NT2/D1 (cell line): ENCODE measurements around the gene SLIT3.

Experiments used
- SUZ12 ChIP-seq: IDR thresholded peaks from 2 replicates; pipeline ENCODE4 v1.6.1; 2011; ENCODE audit not compliant: insufficient read length, insufficient read depth; ENCODE audit errors: extremely low read depth
- YY1 ChIP-seq: IDR thresholded peaks from 2 replicates; pipeline ENCODE4 v1.6.1; 2011; ENCODE audit not compliant: insufficient read length, insufficient read depth
- ZNF274 ChIP-seq: IDR thresholded peaks from 2 replicates; pipeline ENCODE4 v1.6.1; 2011; ENCODE audit warnings: mild to moderate bottlenecking, low read depth, low read length

GRCh38 chr5:169003721-169004541 is 297.0 kb downstream of the SLIT3 start:
- no peak for TF ChIP-seq SUZ12
- TF ChIP-seq YY1, result no peak
- no peak for TF ChIP-seq ZNF274
